Neural crest cell (in vitro differentiated cells): ENCODE data around the gene ST6GAL2. TPM values are rescaled to one million over a fixed set of nuclear protein-coding genes. Genes with fewer than 3 reads are reported as not detected.

Experiments used
- DNase-seq: peaks from one replicate; pipeline ENCODE4 v3.0.0; 2021; ENCODE audit warnings: low read depth, mixed read lengths, low spot score
- H3K27ac Mint-ChIP-seq: one replicate; pipeline ENCODE4 v1.8.0; 2021; ENCODE audit warnings: mild to moderate bottlenecking, mixed read lengths; ENCODE audit not compliant: unreplicated experiment
- H3K27me3 Mint-ChIP-seq: 2 replicates; pipeline ENCODE4 v1.8.0; 2021; ENCODE audit warnings: low read depth, mild to moderate bottlenecking, mixed read lengths
- H3K36me3 Mint-ChIP-seq: 2 replicates; pipeline ENCODE4 v1.8.0; 2021; ENCODE audit warnings: low read depth, mild to moderate bottlenecking, mixed read lengths
- H3K4me1 Mint-ChIP-seq: 2 replicates; pipeline ENCODE4 v1.8.0; 2021; ENCODE audit warnings: mixed read lengths
- H3K4me3 Mint-ChIP-seq: one replicate; pipeline ENCODE4 v1.8.0; 2021; ENCODE audit warnings: mild to moderate bottlenecking, mixed read lengths
- H3K9me3 Mint-ChIP-seq: 2 replicates; pipeline ENCODE4 v1.8.0; 2021; ENCODE audit warnings: mixed read lengths
- total RNA-seq: library from RNA; stranded (reverse); gene quantifications from 2 replicates; pipeline ENCODE4 v1.2.1, GENCODE V29; 2021
- TF ChIP-seq, protein P1 (sequence below): fragments of 200-600 bp; sonication (generic); conservative IDR thresholded peaks from 2 replicates; pipeline ENCODE4 v1.5.0; 2021; ENCODE audit warnings: antibody characterized with exemption, mild to moderate bottlenecking

ST6GAL2 gene
- total RNA-seq, 1 donor from 2014 or later = 9.7 TPM

DNA sequence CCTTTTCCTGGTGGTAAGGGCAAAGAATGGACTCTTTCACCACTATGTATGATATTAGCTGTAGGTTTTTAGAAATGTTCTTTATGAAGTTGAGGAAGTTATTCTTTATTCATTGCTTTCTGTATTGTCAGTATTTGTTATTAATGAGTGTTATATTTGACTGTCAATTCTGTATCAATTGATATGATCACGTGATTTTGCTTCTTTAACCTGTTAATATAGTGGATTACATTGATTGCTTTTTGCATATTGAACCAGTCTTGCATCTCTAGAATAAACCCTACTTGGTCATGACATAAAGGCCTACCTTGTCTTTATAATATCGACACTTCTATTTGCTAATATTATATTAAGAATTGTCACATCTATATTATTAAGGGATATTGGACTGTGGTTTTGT is 18.3 kb upstream of the ST6GAL2 start:
- Mint-ChIP-seq H3K27ac (no peak overlapping the region), H3K27me3 (peaks cover 3% of the 10 kb centered on the region), H3K4me1 (no peaks in the 10 kb centered on the region), H3K36me3 (no peaks in the 10 kb centered on the region), H3K4me3 (no peak overlapping the region), H3K9me3 (peaks cover 4% of the 10 kb centered on the region)
- TF ChIP-seq, protein P1, sequence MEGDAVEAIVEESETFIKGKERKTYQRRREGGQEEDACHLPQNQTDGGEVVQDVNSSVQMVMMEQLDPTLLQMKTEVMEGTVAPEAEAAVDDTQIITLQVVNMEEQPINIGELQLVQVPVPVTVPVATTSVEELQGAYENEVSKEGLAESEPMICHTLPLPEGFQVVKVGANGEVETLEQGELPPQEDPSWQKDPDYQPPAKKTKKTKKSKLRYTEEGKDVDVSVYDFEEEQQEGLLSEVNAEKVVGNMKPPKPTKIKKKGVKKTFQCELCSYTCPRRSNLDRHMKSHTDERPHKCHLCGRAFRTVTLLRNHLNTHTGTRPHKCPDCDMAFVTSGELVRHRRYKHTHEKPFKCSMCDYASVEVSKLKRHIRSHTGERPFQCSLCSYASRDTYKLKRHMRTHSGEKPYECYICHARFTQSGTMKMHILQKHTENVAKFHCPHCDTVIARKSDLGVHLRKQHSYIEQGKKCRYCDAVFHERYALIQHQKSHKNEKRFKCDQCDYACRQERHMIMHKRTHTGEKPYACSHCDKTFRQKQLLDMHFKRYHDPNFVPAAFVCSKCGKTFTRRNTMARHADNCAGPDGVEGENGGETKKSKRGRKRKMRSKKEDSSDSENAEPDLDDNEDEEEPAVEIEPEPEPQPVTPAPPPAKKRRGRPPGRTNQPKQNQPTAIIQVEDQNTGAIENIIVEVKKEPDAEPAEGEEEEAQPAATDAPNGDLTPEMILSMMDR = no peak
- no peak for DNase-seq

- no peak overlapping the region for H3K4me3 Mint-ChIP-seq
- H3K4me1 Mint-ChIP-seq = no peaks in the 10 kb centered on the region
- H3K27me3 Mint-ChIP-seq = peaks cover 3% of the 10 kb centered on the region
- DNase-seq = no peak
- no peaks in the 10 kb centered on the region for H3K36me3 Mint-ChIP-seq
- TF ChIP-seq, protein P1 = no peak
- H3K27ac Mint-ChIP-seq = no peak overlapping the region
- H3K9me3 Mint-ChIP-seq = peaks cover 3% of the 10 kb centered on the region
Observed at GRCh38 chr2:106899786-106900530, 14.0 kb upstream of the ST6GAL2 start.

- TF ChIP-seq, protein P1 = no peak
- Mint-ChIP-seq H3K27me3 (peaks cover 24% of the 10 kb centered on the region), H3K36me3 (no peaks in the 10 kb centered on the region), H3K27ac (no peak overlapping the region), H3K4me3 (no peak overlapping the region), H3K4me1 (no peaks in the 10 kb centered on the region), H3K9me3 (peaks cover 5% of the 10 kb centered on the region)
- DNase-seq = no peak
Observed at GRCh38 chr2:106894545-106894944, 8.6 kb upstream of the ST6GAL2 start.

DNA sequence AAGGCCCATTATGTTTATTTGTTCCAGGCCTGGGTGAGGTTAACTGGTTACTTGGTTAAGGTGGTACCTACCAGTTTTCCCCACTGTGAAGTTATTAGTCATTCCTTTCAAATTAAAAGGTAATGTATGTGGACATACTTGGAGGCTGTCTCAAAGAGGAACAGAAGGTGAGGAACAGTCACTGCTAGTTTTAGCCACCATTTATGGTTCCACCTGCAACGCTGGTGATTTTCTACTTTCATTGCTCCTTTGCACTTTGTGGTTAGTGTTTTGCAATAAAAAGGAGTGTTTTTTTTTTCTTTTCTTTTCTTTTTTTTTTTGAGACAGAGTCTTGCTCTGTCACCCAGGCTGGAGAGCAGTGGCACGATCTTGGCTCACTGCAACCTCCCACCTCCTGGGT is 6.1 kb upstream of the ST6GAL2 start:
- H3K36me3 Mint-ChIP-seq = no peaks in the 10 kb centered on the region
- H3K27ac Mint-ChIP-seq = no peak overlapping the region
- no peaks in the 10 kb centered on the region for H3K4me1 Mint-ChIP-seq
- peaks cover 5% of the 10 kb centered on the region for H3K9me3 Mint-ChIP-seq
- DNase-seq = no peak
- no peak overlapping the region for H3K4me3 Mint-ChIP-seq
- TF ChIP-seq, protein P1 = no peak
- peaks cover 42% of the 10 kb centered on the region for H3K27me3 Mint-ChIP-seq

DNA sequence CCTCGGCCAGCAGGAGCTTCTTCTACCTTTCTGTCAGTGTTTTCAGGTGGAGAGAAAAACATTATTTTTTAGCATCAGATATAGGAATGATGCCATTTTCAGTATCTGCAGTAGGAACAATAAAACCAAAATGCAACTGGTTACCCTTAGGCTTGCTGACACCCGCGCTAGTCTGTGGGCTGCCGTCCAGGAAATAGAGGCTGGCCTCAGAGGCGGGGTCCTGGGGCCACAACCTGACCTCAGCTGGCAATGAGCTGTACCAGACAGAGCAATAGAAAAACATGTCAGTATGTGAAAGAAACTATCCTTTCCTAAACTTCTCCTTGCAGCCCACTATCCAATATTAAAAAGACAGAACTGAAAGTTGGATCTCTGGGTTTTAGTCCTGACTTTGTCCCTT is 4.6 kb upstream of the ST6GAL2 start:
- Mint-ChIP-seq H3K27me3 (peaks cover 48% of the 10 kb centered on the region), H3K27ac (no peak overlapping the region), H3K4me3 (no peak overlapping the region), H3K4me1 (peaks cover 4% of the 10 kb centered on the region), H3K9me3 (peaks cover 5% of the 10 kb centered on the region), H3K36me3 (no peaks in the 10 kb centered on the region)
- TF ChIP-seq, protein P1 = no peak
- DNase-seq = no peak
